Brain microvascular endothelial cell (primary cell): ENCODE data around the gene KCNQ1OT1.

Experiments used
- DNase-seq: peaks from one replicate; pipeline ENCODE4 v3.0.0-alpha.2; 2020
- H3K27ac ChIP-seq: fragments of 250-450 bp; sonication (Bioruptor Pico); 2 replicates; pipeline ENCODE4 v1.5.1; 2020; ENCODE audit warnings: mild to moderate bottlenecking, moderate library complexity
- H3K27me3 ChIP-seq: fragments of 250-450 bp; sonication (Bioruptor Pico); replicated peaks from 2 replicates; pipeline ENCODE4 v1.5.1; 2020; ENCODE audit warnings: mild to moderate bottlenecking
- H3K36me3 ChIP-seq: fragments of 250-450 bp; sonication (Bioruptor Pico); replicated peaks from 2 replicates; pipeline ENCODE4 v1.5.1; 2020; ENCODE audit warnings: mild to moderate bottlenecking
- H3K4me3 ChIP-seq: 2 replicates; pipeline ENCODE4 v1.5.1; 2011; ENCODE audit warnings: low read depth, mild to moderate bottlenecking, control low read depth, low read length, moderate library complexity
- CTCF ChIP-seq: IDR thresholded peaks from 2 replicates; pipeline ENCODE4 v1.5.1; 2011; ENCODE audit warnings: low read depth, mild to moderate bottlenecking, moderate library complexity, low read length, control low read depth, inconsistent platforms; ENCODE audit errors: missing control alignments
- in situ Hi-C: cut with HindIII; loops from 2 replicates; pipeline ENCODE4 v1.10.0; 2017; ENCODE audit warnings: low sequenced_read_pairs, low pct_ligation_motif_present

KCNQ1OT1 gene

GRCh38 chr11:2685566-2686359 is 14.0 kb downstream of the KCNQ1OT1 start:
- H3K27ac ChIP-seq, result no peak overlapping the region
- no peaks in the 10 kb centered on the region for H3K27me3 ChIP-seq
- DNase-seq, result no peak
- in situ Hi-C loops, result no loop called here
- no peak for TF ChIP-seq CTCF
- H3K36me3 ChIP-seq, result no peaks in the 10 kb centered on the region
- H3K4me3 ChIP-seq, result no peak overlapping the region

- Histone ChIP-seq H3K27me3 (no peaks in the 10 kb centered on the region), H3K27ac (no peak overlapping the region), H3K4me3 (no peak overlapping the region), H3K36me3 (no peaks in the 10 kb centered on the region)
- TF ChIP-seq CTCF, result no peak
- no peak for DNase-seq
- in situ Hi-C loops, result no loop called here
These were observed 14.7 kb downstream of the KCNQ1OT1 start for GRCh38 chr11:2685051-2685450.

- Histone ChIP-seq H3K4me3 (no peak overlapping the region), H3K36me3 (no peaks in the 10 kb centered on the region), H3K27me3 (no peaks in the 10 kb centered on the region), H3K27ac (no peak overlapping the region)
- in situ Hi-C loops, result no loop called here
- no peak for DNase-seq
- no peak for TF ChIP-seq CTCF
These were observed 15.2 kb downstream of the KCNQ1OT1 start for GRCh38 chr11:2684581-2684980.

- TF ChIP-seq CTCF, result no peak
- Histone ChIP-seq H3K27me3 (no peaks in the 10 kb centered on the region), H3K36me3 (no peaks in the 10 kb centered on the region), H3K27ac (no peak overlapping the region), H3K4me3 (no peak overlapping the region)
- in situ Hi-C loops, result no loop called here
- DNase-seq, result no peak
These were observed 16.0 kb downstream of the KCNQ1OT1 start for GRCh38 chr11:2683806-2684205.

GRCh38 chr11:2681408-2682145 is 18.2 kb downstream of the KCNQ1OT1 start:
- Histone ChIP-seq H3K27me3 (no peaks in the 10 kb centered on the region), H3K36me3 (no peaks in the 10 kb centered on the region), H3K4me3 (no peak overlapping the region), H3K27ac (no peak overlapping the region)
- DNase-seq, result no peak
- no peak for TF ChIP-seq CTCF
- in situ Hi-C loops, result no loop called here
